Endothelial cell of umbilical vein (primary cell): Measurements from ENCODE around the gene CUX1. TPM values are rescaled to one million over a fixed set of nuclear protein-coding genes. Genes with fewer than 3 reads are reported as not detected.

ENCODE experiments used
- BruUV-seq: library from RNA; stranded (reverse); fragments of 400-500 nt; replicated peaks from 2 replicates; lab custom pipeline; 2021; lab: Mats Ljungman, UMichigan
- CTCF ChIA-PET: fragments of 300-600, 350-600 bp; sonication (Branson Sonifier 250); formaldehyde crosslinking; loops from one replicate; lab custom pipeline; 2021; ENCODE audit warnings: antibody characterized with exemption, inconsistent platforms; lab: Charles Lee
- POLR2A ChIA-PET: fragments of 300-600, 350-600 bp; sonication (Branson Sonifier 250); formaldehyde crosslinking; loops from one replicate; lab custom pipeline; 2021; ENCODE audit warnings: antibody characterized with exemption, inconsistent platforms; lab: Charles Lee
- DNase-seq: peaks from one replicate; pipeline ENCODE4 v3.0.0-alpha.2; 2011; ENCODE audit warnings: low read depth, low spot score
- FAIRE-seq: peaks from 2 replicates; lab custom pipeline; 2011; peaks lifted over from hg19 to GRCh38; lab: Jason Lieb, UNC
- H2AFZ ChIP-seq: 2 replicates; pipeline ENCODE4 v1.6.0; 2012; ENCODE audit warnings: low read depth, low read length, control low read depth, inconsistent platforms
- H3K27ac ChIP-seq: 2 replicates; pipeline ENCODE4 v1.5.1; 2011; ENCODE audit warnings: low read depth, mild to moderate bottlenecking, control low read depth, low read length, moderate library complexity; ENCODE audit not compliant: insufficient read depth
- H3K27me3 ChIP-seq, 2 experiments: 2 replicates each; pipeline versions ENCODE4 v1.6.0 to v1.6.1; 2011; ENCODE audit warnings: low read length in 2 of 2, mixed read lengths in 1 of 2; ENCODE audit not compliant: control insufficient read depth in 2 of 2, insufficient read depth in 2 of 2
- H3K36me3 ChIP-seq, 2 experiments: 2 replicates in 1 of 2; 3 replicates in 1 of 2; pipeline ENCODE4 v1.5.1; 2011; ENCODE audit warnings: low read length in 2 of 2, mild to moderate bottlenecking in 1 of 2, moderate library complexity in 1 of 2; ENCODE audit not compliant: control insufficient read depth in 2 of 2, insufficient read depth in 2 of 2; ENCODE audit errors: extremely low read depth in 1 of 2
- H3K4me1 ChIP-seq: 3 replicates; pipeline ENCODE4 v1.5.1; 2011; ENCODE audit warnings: mild to moderate bottlenecking, low read length; ENCODE audit not compliant: control insufficient read depth, insufficient read depth; ENCODE audit errors: extremely low read depth
- H3K4me2 ChIP-seq: 2 replicates; pipeline ENCODE4 v1.6.1; 2011; ENCODE audit warnings: low read length, control low read depth, mixed read lengths; ENCODE audit not compliant: insufficient read depth
- H3K4me3 ChIP-seq, 3 experiments: fragments of 200-600 bp in 1 of 3; sonication (generic), shearing (Covaris generic) in 1 of 3; replicated peaks in 1 of 3; 2 replicates each; pipeline ENCODE4 v1.5.1; 2011 to 2016; ENCODE audit warnings: control low read depth in 3 of 3, low read length in 3 of 3, mild to moderate bottlenecking in 2 of 3, inconsistent platforms in 1 of 3, low read depth in 1 of 3, moderate library complexity in 1 of 3; ENCODE audit not compliant: insufficient read depth in 1 of 3
- H3K79me2 ChIP-seq: 2 replicates; pipeline ENCODE4 v1.6.0; 2012; ENCODE audit warnings: low read length, inconsistent platforms; ENCODE audit not compliant: control insufficient read depth, insufficient read depth
- H3K9ac ChIP-seq: replicated peaks from 2 replicates; pipeline ENCODE3; 2011; ENCODE audit warnings: low read length, control low read depth; ENCODE audit not compliant: insufficient read depth; ENCODE audit errors: extremely low read depth
- H3K9me1 ChIP-seq: replicated peaks from 3 replicates; pipeline ENCODE4 v1.6.0; 2011; ENCODE audit warnings: mild to moderate bottlenecking, low read length; ENCODE audit not compliant: control insufficient read depth, insufficient read depth; ENCODE audit errors: extremely low read depth
- H3K9me3 ChIP-seq: replicated peaks from 2 replicates; pipeline ENCODE4 v1.5.1; 2012; ENCODE audit warnings: low read length, inconsistent platforms; ENCODE audit not compliant: control insufficient read depth, insufficient read depth
- H4K20me1 ChIP-seq: replicated peaks from 2 replicates; pipeline ENCODE3; 2011; ENCODE audit warnings: mild to moderate bottlenecking, low read length; ENCODE audit not compliant: control insufficient read depth, insufficient read depth; ENCODE audit errors: extremely low read depth
- CTCF ChIP-seq, 2 donors: IDR thresholded peaks; 1 replicate in 1 of 2; 2 replicates in 1 of 2; pipeline ENCODE4 v1.5.1; 2011; ENCODE audit warnings: low read length in 2 of 2, mild to moderate bottlenecking in 2 of 2, moderate library complexity in 2 of 2, control low read depth in 1 of 2, inconsistent platforms in 1 of 2, low read depth in 1 of 2; ENCODE audit not compliant: insufficient read depth in 1 of 2; ENCODE audit errors: extremely low read depth in 1 of 2
- EZH2 ChIP-seq: IDR thresholded peaks from 2 replicates; pipeline ENCODE4 v1.6.1; 2012; ENCODE audit warnings: borderline replicate concordance, low read depth, mild to moderate bottlenecking, moderate library complexity, low read length, inconsistent platforms; ENCODE audit not compliant: severe bottlenecking
- FOS ChIP-seq: IDR thresholded peaks from 2 replicates; pipeline ENCODE4 v1.6.1; 2011; ENCODE audit warnings: mild to moderate bottlenecking, low read length, moderate library complexity, borderline replicate concordance; ENCODE audit not compliant: insufficient read depth
- GATA2 ChIP-seq: IDR thresholded peaks from 2 replicates; pipeline ENCODE4 v1.7.0; 2011; ENCODE audit warnings: low read depth, mild to moderate bottlenecking, moderate library complexity, mixed read lengths, low read length; ENCODE audit not compliant: insufficient read length, insufficient read depth
- JUN ChIP-seq: IDR thresholded peaks from 2 replicates; pipeline ENCODE4 v1.6.1; 2011; ENCODE audit warnings: borderline replicate concordance, low read depth; ENCODE audit not compliant: insufficient read length, insufficient read depth
- MYC ChIP-seq: IDR thresholded peaks from one replicate; pipeline ENCODE4 v1.6.1; 2011; ENCODE audit warnings: mild to moderate bottlenecking, low read depth, low read length
- POLR2A ChIP-seq: IDR thresholded peaks from 2 replicates; pipeline ENCODE4 v1.6.1; 2012; ENCODE audit warnings: low read depth, mild to moderate bottlenecking, control low read depth, low read length
- POLR2AphosphoS5 ChIP-seq: IDR thresholded peaks from 2 replicates; pipeline ENCODE4 v1.6.1; 2012; ENCODE audit warnings: low read depth, mild to moderate bottlenecking, control low read depth, low read length, moderate library complexity; ENCODE audit not compliant: insufficient read depth
- dilution Hi-C: fragments of 300-500 bp; cut with MboI; formaldehyde crosslinking; loops from one replicate; pipeline ENCODE4 v1.15.0; 2019; ENCODE audit warnings: low sequenced_read_pairs; ENCODE audit not compliant: extremely low pct_ligation_motif_present
- intact Hi-C: fragments of 100-400 bp; cut with micrococcal nuclease; formaldehyde crosslinking; loops from one replicate; pipeline ENCODE4 v1.10.0; 2022
- polyA plus RNA-seq, 4 experiments: library from polyadenylated mRNA; depleted of rRNA in 3 of 4; stranded (reverse) in 3 of 4; unstranded in 1 of 4; fragments of >200 nt; gene quantifications; 2 replicates each; pipeline versions ENCODE4 v1.2.1 to v1.2.3, GENCODE V29; 2011 to 2012; ENCODE audit warnings: missing spikeins in 1 of 4
- total RNA-seq: library from RNA; stranded (reverse); gene quantifications from 2 replicates; pipeline ENCODE4 v1.2.3, GENCODE V29; 2021
- TF ChIP-seq, protein P1 (sequence below): IDR thresholded peaks from 2 replicates; pipeline ENCODE4 v1.6.1; 2011; ENCODE audit not compliant: insufficient read depth, insufficient read length

Gene CUX1
- total and polyA plus RNA-seq, 2 donors (not counting 3 experiments of a cell fraction or from before 2014, with no cell fraction given), result 13.8 to 49.8 TPM

DNA sequence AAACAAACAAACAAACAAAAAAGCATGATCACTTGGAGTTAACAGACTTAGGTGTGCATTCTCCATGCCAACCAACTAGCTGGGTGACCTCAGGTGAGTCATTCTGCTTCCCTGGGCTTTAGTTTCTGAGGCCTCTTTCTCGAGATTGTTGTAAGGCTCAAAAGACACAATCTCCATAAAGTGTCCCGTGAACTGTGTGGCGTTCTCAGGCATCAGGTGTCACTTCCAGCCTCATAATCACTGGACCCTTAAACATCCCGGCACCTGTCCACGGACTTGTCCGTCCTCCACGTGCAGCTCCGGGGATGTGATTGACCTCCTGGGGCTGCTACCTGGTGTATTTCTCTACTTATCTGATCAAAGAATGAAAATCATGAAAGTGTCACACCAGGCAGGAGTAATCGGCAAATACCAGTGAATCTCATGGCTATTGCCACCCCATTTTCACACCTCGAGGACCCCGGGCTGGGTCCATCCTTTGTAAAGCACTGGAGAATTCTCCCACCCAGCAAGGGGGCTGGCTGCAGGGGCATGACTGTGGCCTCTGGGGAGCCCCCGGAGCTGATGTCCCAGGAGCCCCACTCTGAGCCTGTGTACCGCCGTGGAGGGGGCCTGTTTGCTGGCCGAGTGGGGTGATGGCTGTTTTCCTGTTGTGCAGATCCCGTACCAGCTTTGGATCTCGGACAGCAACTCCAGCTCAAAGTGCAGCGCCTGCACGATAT, 279.4 kb downstream of the CUX1 start:
- Histone ChIP-seq H3K79me2 (no peaks in the 10 kb centered on the region), H3K9me3 (no peaks in the 10 kb centered on the region), H2AFZ (no peak overlapping the region), H3K4me1 (no peaks in the 10 kb centered on the region), H3K9me1 (no peaks in the 10 kb centered on the region), H3K27me3 (no peaks in the 10 kb centered on the region), H3K9ac (no peak overlapping the region), H3K27ac (no peak overlapping the region), H4K20me1 (no peaks in the 10 kb centered on the region), H3K4me3 (no peak overlapping the region), H3K36me3 (peaks cover 0 to 7% of the 10 kb centered on the region in 2 experiments), H3K4me2 (no peak overlapping the region)
- CTCF ChIA-PET, result interaction anchor here (0.7 kb wide), 1 partner anchor 143 kb away, joined by 4 read pairs; no protein-coding TSS in a partner anchor
- BruUV-seq, result no TSS peak
- intact Hi-C loops (no loop called here), dilution Hi-C loops (no loop called here)
- no peak for DNase-seq
- no peak for FAIRE-seq
- TF ChIP-seq FOS, result no peak
- no peak for TF ChIP-seq POLR2A
- TF ChIP-seq JUN, result no peak
- TF ChIP-seq EZH2, result no peak
- no peak for TF ChIP-seq GATA2
- TF ChIP-seq, protein P1, sequence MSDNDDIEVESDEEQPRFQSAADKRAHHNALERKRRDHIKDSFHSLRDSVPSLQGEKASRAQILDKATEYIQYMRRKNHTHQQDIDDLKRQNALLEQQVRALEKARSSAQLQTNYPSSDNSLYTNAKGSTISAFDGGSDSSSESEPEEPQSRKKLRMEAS, result no peak
- no peak for TF ChIP-seq CTCF (IDR thresholded peaks at IDR 0.05; ENCODE audit: extremely low read depth in 1 of 2, insufficient read depth in 1 of 2, low read depth in 1 of 2, low read length in 2 of 2)
- no peak for TF ChIP-seq MYC
- TF ChIP-seq POLR2AphosphoS5, result no peak
- POLR2A ChIA-PET, result no interaction called here
